PFSK-1 (cell line): ENCODE measurements around the gene SLC25A6.

Experiments used
- FOXP2 ChIP-seq: optimal IDR thresholded peaks from 2 replicates; pipeline ENCODE3; 2011; ENCODE audit warnings: borderline replicate concordance, control low read depth, inconsistent platforms; ENCODE audit not compliant: insufficient read depth; ENCODE audit errors: extremely low read length, extremely low read depth
- POLR2AphosphoS5 ChIP-seq: IDR thresholded peaks from 2 replicates; pipeline ENCODE4 v1.6.1; 2012; ENCODE audit warnings: low read depth, mild to moderate bottlenecking, control low read depth, low read length, moderate library complexity
- SIN3A ChIP-seq: IDR thresholded peaks from 2 replicates; pipeline ENCODE4 v1.6.1; 2012; ENCODE audit warnings: mild to moderate bottlenecking, low read length, moderate library complexity, borderline replicate concordance; ENCODE audit not compliant: insufficient read depth
- TF ChIP-seq, protein P1 (sequence below), 2 experiments: IDR thresholded peaks; 2 replicates each; pipeline versions ENCODE4 v1.6.1 to v1.8.0; 2011 to 2012; ENCODE audit warnings: low read depth in 2 of 2, low read length in 2 of 2, control low read depth in 1 of 2, inconsistent platforms in 1 of 2, mild to moderate bottlenecking in 1 of 2, moderate library complexity in 1 of 2; ENCODE audit not compliant: insufficient read depth in 1 of 2

DNA sequence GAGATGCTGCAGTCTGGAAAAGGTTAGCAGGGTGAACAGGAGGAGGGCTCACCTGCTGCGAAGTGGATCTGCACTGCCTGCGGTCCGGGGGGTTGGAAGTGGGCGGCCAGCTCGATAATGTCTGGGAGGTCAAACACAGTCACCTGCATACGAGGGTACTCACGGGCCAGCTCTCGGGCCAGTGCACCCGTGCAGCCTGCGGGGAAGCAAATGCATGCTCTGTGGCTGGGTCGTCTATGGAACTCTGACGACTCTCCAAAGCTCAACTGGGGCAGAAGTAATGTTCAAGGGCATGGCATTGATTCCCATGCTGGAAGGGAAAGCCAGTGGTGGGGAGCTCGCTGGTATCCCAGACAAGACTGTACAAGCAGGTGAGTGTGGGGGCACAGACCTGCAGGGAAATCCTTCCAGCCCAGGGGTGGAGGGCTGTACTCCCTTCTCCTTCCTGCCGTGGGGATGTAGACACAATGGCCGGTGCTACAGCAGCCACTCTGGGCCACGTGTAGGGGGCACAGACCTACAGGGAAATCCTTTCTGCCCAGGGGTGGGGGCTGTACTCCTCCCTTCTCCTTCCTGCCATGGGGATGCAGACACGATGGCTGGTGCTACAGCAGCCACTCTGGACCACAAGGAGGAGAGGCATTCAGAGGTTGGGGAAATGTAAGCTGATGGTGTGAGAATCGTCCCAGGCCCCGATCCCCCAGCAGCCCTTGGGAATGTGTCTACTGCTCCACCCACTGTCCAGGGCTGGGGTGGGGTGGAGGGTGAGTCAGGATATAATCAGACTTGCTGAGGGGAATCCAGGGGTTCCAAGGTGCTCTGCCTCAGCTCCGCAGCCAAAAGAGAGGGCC is 26.2 kb upstream of the SLC25A6 start:
- TF ChIP-seq SIN3A (no peak), FOXP2 (no peak), POLR2AphosphoS5 (no peak)
- TF ChIP-seq, protein P1, sequence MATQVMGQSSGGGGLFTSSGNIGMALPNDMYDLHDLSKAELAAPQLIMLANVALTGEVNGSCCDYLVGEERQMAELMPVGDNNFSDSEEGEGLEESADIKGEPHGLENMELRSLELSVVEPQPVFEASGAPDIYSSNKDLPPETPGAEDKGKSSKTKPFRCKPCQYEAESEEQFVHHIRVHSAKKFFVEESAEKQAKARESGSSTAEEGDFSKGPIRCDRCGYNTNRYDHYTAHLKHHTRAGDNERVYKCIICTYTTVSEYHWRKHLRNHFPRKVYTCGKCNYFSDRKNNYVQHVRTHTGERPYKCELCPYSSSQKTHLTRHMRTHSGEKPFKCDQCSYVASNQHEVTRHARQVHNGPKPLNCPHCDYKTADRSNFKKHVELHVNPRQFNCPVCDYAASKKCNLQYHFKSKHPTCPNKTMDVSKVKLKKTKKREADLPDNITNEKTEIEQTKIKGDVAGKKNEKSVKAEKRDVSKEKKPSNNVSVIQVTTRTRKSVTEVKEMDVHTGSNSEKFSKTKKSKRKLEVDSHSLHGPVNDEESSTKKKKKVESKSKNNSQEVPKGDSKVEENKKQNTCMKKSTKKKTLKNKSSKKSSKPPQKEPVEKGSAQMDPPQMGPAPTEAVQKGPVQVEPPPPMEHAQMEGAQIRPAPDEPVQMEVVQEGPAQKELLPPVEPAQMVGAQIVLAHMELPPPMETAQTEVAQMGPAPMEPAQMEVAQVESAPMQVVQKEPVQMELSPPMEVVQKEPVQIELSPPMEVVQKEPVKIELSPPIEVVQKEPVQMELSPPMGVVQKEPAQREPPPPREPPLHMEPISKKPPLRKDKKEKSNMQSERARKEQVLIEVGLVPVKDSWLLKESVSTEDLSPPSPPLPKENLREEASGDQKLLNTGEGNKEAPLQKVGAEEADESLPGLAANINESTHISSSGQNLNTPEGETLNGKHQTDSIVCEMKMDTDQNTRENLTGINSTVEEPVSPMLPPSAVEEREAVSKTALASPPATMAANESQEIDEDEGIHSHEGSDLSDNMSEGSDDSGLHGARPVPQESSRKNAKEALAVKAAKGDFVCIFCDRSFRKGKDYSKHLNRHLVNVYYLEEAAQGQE (IDR thresholded peaks at IDR 0.05; ENCODE audit: insufficient read depth in 1 of 2, low read depth in 2 of 2, low read length in 2 of 2): no peak
